Activated T-cell treated with anti-CD3 and anti-CD28 coated beads for 4 hours (primary cell): ENCODE measurements around the gene PPP4R3A.
"Not testable (repeated sequence)": the region's sequence is repeated elsewhere in the genome, so short reads cannot be mapped to it uniquely, and the experiment has no call there.

Experiments
- DNase-seq: peaks from one replicate; pipeline ENCODE4 v3.0.0-alpha.2; 2020

PPP4R3A gene

GRCh38 chr14:91510171-91511042 is at the start of gene PPP4R3A:
PPP4R3A (minus strand) TSS chr14:91510310; CDS start chr14:91509647, 663 bp downstream.
- DNase-seq = peak; percentile 91

GRCh38 chr14:91555531-91555930 is 45.4 kb upstream of the PPP4R3A start:
- DNase-seq = no peak

DNA sequence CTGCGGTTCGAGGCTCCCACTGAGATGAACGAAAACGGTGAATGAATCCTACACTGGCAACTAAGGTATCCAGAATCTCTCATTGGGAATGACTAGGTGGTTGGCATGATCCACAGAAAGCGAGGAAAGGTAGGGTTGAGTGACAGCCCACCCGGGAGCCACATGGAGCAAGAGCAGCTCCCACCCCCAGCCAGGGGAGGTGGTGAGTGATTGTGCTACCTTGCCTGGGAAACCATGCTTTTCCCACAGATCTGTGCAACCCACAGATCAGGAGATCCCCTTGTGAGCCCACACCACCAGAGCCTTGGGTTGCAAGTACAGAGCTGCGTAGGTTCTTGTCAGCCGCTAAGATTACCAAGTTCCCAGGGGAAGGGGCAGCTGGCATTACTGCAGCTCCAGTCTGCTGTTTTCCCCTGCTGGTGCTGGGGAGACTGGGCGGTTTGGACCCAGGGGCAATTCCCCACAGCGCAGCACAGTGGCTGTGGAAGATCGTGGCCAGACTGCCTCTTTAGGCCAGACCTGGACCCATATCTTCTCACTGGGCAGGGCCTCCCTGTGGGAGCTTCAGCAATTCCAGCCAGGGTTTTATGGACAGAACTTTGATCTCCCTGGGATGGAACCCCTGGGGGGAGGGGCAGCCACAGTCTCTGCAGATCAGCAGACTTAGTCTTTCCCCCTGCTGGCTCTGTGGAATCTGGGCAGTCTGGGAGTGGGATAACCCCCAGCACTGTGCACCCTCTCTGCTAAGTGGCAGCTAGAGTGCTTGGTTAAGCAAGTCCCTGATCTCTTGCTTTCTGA is 44.6 kb upstream of the PPP4R3A start:
- no peak for DNase-seq

DNA sequence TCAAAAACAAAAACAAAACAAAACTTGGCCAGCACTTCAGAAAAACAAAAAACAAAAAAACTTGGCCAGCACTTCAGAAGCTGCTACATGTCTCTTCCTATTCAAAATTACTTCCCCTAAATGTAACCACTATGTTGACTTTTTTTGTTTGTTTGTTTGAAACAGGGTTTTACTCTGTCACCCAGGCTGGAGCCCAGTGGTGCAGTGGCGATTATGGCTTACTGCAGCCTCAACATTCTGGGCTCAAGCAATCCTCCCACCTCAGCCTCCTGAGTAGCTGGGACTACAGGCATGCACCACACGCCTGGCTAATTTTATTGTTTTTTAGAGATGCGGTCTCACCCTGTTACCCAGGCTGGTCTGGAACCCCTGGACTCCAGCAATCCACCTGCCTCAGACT is 38.0 kb upstream of the PPP4R3A start:
- no peak for DNase-seq

- DNase-seq = no peak
Observed at GRCh38 chr14:91545946-91546716, 36.0 kb upstream of the PPP4R3A start.

DNA sequence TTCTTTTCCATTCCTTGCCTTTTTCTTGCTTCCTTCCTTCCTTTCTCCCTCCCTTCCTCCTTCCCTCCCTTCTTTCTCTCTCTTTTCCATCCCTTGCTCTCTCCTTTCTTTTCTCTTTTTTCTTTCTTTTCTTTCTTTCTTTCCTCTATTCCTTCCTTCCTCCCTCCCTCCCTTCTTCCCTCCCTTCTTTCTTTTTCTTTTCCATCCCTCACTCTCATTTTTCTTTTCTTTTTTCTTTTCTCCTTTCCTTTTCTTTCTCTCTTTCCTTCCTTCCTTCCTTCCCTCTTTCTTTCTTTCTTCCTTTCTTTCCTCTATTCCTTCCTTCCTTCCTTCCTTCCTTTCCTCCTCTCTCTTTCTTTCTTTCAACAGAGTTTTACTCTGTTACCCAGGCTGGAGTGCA is 35.1 kb upstream of the PPP4R3A start:
- DNase-seq = no peak

- no peak for DNase-seq
Observed at GRCh38 chr14:91536327-91536726, 26.2 kb upstream of the PPP4R3A start.

GRCh38 chr14:91534059-91534458 is 23.9 kb upstream of the PPP4R3A start:
- not testable (repeated sequence) for DNase-seq

DNA sequence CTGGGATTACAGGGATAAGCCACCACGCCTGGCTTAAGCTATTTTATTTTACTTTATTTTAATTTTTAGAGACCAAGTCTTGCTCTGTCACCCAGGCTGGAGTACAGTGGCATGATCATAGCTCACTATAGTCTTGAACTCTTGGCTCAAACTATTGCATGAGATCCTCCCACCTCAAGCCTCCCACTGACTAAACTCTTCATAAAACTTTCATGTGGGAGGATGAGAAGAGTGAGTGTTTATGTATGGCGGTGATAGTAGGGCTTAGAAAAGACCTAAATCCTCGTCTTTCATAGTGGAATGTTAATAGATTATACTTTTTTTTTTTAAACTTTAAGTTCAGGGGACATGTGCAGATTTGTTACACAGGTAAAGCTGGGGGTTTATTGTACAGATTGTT is 23.5 kb upstream of the PPP4R3A start:
- DNase-seq = no peak

- no peak for DNase-seq
Observed at GRCh38 chr14:91523972-91524371, 13.9 kb upstream of the PPP4R3A start.

GRCh38 chr14:91521061-91521640 is 11.0 kb upstream of the PPP4R3A start:
- DNase-seq = no peak

- no peak for DNase-seq
Observed at GRCh38 chr14:91520138-91520537, 10.0 kb upstream of the PPP4R3A start.

GRCh38 chr14:91519239-91520036 is 9.3 kb upstream of the PPP4R3A start:
- DNase-seq = no peak

DNA sequence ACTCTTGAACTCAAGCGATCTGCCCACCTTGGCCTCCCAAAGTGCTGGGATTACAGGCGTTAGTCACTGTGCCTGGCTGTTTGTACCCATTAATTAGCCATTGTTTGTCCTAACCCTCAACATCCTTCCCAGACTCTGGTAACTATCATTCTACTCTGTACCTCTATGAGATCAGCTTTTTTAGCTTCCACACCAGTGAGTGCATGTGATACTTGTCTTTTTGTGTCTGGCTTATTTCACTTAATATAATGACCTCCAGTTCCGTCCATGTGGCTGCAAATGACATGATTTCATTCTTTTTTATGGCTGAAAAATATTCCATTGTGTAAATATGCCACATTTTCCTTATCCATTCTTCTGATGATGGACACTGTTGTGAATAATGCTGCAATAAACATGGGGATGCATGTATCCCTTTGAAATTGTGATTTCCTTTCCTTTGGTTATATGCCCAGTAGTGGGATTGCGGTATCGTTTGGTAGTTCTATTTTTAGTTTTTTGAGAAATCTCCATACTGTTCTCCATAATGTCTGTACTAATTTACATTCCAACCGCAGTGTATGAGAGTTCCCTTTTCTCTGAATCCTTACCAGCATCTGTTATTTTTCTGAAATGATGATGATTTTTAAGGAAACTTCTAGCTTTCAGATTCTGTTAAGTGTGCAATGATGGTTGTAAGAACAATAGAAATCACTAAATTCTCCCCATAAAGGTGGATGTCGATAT is 6.7 kb upstream of the PPP4R3A start:
- no peak for DNase-seq

DNA sequence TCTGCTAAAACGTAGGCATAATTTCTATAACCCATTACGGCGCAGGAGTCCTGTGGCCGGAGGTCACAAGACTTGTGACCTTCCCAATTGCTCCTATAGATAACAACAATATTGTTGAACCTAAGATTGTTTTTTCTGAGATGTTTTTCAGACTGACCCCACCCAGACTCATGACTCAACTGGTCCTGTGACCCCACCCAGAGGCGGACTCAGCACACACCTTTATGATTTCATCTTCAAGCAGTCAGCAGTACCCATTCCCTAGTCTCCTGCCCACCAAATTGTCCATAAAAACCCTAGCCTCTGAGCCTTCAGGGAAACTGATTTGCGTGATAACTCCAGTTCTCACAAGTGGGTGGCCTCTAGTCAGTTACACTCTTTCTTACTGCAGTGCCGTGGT is 5.9 kb upstream of the PPP4R3A start:
- DNase-seq = no peak

DNA sequence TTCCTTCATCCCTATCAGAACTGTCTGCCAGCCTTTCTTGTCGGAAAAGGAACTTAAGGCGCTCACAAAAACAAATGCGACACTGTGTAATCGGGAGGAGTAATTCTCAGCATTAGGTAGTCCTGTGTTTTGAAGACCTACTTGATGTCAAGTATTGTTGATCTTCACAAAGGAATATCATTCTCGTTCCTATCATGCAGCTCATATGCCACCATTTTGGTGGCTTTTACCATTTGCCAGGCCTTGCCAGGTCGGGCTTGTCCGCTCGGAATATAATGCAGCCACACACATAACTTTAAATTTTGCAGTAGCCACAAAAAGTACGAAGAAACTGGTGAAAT is 903 bp upstream of the PPP4R3A start:
- DNase-seq = no peak

- DNase-seq = no peak
Observed at GRCh38 chr14:91509878-91510170, 286 bp downstream of the PPP4R3A start.

DNA sequence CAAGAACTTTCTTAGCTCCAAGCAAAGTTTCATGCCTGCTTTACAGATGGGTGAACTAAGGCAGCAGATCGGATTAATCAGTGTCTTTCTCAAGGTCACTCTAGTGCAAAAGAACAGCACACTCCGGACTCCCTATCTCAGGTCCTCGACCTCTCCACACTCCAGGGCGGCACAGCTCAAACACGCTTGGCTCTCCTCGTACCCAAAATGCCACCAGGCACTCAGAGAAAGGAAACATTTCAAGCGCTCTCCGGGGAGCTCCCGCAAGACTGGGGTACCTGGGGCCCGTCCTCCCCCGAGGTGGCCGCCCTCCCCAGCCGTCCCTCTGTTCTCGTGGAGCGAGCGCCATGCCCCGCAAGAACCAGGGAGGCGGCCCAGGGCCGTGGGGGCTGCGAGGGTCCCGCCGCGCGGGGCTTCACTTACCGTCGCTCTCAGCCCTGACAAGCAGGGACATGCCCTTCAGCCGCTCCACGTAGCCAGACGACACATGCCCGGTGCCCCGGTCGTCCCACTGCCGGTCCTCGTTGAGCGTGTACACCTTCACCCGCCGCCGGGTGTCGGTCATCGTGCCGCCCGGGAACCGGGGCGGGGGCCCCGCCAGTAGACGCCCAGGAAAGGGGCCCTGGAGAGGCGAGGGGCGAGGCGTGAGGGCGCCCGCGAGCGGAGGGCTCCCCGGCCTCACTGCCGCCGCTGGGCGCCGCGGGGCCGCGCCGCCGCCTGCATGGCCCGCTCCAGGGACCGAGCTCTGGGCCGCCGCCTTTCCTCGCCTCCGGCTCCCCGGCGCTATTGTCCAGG is 830 bp downstream of the PPP4R3A start:
- peak; percentile 9 for DNase-seq

GRCh38 chr14:91508105-91508504 is 2.0 kb downstream of the PPP4R3A start:
- DNase-seq = no peak

DNA sequence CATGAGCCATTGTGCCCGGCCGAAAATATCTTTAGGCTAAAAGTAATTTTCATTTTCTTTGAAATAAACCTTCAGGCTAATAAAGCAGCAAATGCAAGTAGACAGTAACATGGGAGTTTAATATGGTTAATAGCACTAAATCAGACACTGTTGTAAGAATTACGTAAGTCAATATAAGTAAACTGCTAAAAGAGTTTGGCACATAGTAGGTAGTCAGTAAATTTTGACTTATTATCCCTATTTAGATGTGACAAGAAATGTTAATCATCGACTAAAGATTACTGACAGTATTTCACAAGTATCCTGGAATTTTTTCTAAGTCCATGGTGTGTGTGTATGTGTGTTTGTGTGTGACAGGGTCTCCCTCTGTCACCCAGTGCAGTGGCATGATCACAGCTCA is 3.9 kb downstream of the PPP4R3A start:
- no peak for DNase-seq

DNA sequence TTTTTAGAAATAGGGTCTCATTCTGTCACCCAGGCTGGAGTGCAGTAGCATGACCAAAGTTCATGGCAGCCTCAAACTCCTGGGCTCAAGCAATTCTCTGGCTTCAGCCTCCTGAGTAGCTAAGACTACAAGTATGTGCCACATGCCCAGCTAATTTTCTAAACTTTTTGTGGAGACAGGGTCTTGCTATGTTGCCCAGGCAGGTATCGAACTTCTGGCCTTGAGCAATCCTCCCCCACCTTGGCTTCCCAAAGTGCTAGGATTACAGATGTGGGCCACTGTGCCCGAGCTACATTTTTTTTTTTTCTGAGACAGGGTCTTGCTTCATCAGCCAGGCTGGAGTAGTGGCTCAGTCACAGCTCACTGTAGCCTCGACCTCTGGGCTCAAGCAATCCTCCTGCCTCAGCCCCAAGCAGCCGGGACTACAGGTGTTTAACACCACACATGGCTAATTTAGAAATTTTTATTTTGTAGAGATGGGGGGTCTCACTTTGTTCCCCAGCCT is 7.1 kb downstream of the PPP4R3A start:
- DNase-seq = no peak
